ENCODE data around the gene ADGRB3.

ADGRB3 gene

DNA sequence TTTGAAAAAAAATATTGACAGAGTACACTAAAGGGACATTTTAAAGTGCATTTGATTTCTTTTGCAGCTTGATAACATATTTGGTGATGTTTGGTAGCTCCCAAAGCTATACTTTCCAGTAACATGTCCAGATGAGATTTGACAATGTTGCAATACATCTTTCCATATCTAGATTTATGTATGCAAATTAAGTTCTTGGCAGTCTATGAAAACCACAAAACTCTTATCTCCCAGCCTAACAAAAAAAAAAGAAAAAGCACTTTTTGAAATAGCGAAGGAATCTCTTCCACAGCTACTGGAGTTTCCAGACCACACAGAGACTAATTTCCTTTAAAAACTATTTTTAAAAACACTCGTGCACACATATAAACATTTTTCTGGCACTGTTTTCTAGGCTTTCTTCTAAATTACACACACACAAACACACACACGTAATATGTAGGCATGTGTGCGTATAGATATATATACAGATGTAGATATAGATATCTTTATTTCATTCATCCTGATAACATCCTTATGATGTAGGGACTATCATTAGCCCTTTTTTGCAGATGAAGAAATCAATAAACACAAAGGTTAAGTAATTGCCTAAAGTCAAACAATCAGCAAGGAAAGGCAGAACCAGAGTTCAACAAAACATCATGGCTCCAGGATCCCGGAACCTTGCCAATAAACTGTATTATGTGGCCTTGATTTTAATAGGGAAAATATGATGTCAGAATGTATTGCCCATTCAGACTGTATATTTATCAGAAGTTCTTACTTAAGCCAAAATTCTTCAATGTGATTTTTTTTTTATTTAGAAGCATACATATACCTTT, 93.3 kb downstream of the ADGRB3 start:
- Histone ChIP-seq H3K4me3 (ENCODE audit: low read depth, low read length, poor library complexity, severe bottlenecking) (no peak overlapping the region), H3K79me2 (ENCODE audit: insufficient read depth, low read length) (no peaks in the 10 kb centered on the region), H3F3A (ENCODE audit: insufficient read depth, low read length) (no peaks in the 10 kb centered on the region), H4K20me1 (ENCODE audit: insufficient read depth, low read length) (no peaks in the 10 kb centered on the region), H3K36me3 (ENCODE audit: insufficient read depth, low read length) (no peaks in the 10 kb centered on the region), H3K9me2 (ENCODE audit: low read depth, low read length) (no peaks in the 10 kb centered on the region), H2AFZ (ENCODE audit: low read length) (no peak overlapping the region), H3K27me3 (ENCODE audit: insufficient read depth, low read length) (no peaks in the 10 kb centered on the region), H3K4me2 (ENCODE audit: low read length) (no peak overlapping the region), H3K27ac (ENCODE audit: low read depth, low read length, poor library complexity, severe bottlenecking) (no peak overlapping the region), H3K9ac (ENCODE audit: low read length) (no peak overlapping the region), H3K4me1 (ENCODE audit: insufficient read depth, low read length, severe bottlenecking) (no peaks in the 10 kb centered on the region), H3K9me3 (ENCODE audit: low read length) (no peaks in the 10 kb centered on the region)
- TF ChIP-seq EZH2 (IDR thresholded peaks at IDR 0.05; ENCODE audit: borderline replicate concordance, low read length), result no peak
- no peak for TF ChIP-seq CTCF (IDR thresholded peaks at IDR 0.05; ENCODE audit: low read length)

DNA sequence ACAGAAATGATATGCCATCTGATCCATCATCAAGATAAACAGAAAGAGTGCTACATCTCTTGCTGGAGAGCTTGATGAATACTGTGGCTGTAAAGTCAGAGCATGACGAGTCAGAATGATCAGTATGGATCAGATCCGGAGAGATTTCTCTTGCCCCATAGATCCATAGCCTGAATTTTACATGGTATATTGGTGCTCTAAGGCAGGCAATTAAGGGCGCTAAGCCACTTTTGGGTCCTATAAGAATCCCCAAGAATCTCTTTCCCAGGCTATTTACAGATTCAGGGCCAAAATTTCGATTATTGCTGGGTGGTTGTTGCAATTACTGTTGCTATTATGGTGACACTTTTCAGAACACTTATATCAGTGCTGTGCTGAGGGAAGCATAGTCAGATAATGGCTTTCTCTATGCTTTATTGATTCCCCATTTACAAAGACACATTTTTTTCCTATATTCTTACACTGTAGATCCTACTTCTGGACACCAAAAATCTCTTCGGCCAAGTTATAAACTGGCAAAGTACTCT, 94.4 kb downstream of the ADGRB3 start:
- no peak overlapping the region for H2AFZ ChIP-seq (ENCODE audit: low read length)
- H4K20me1 ChIP-seq (ENCODE audit: insufficient read depth, low read length), result no peaks in the 10 kb centered on the region
- H3K4me2 ChIP-seq (ENCODE audit: low read length), result no peak overlapping the region
- H3K9me3 ChIP-seq (ENCODE audit: low read length), result no peaks in the 10 kb centered on the region
- H3K27me3 ChIP-seq (ENCODE audit: insufficient read depth, low read length), result no peaks in the 10 kb centered on the region
- no peaks in the 10 kb centered on the region for H3K36me3 ChIP-seq (ENCODE audit: insufficient read depth, low read length)
- H3K9ac ChIP-seq (ENCODE audit: low read length), result no peak overlapping the region
- H3K9me2 ChIP-seq (ENCODE audit: low read depth, low read length), result no peaks in the 10 kb centered on the region
- no peaks in the 10 kb centered on the region for H3K4me1 ChIP-seq (ENCODE audit: insufficient read depth, low read length, severe bottlenecking)
- no peaks in the 10 kb centered on the region for H3K79me2 ChIP-seq (ENCODE audit: insufficient read depth, low read length)
- no peaks in the 10 kb centered on the region for H3F3A ChIP-seq (ENCODE audit: insufficient read depth, low read length)
- no peak overlapping the region for H3K27ac ChIP-seq (ENCODE audit: low read depth, low read length, poor library complexity, severe bottlenecking)
- no peak overlapping the region for H3K4me3 ChIP-seq (ENCODE audit: low read depth, low read length, poor library complexity, severe bottlenecking)
- TF ChIP-seq CTCF (IDR thresholded peaks at IDR 0.05; ENCODE audit: low read length) (no peak), EZH2 (IDR thresholded peaks at IDR 0.05; ENCODE audit: borderline replicate concordance, low read length) (no peak)

DNA sequence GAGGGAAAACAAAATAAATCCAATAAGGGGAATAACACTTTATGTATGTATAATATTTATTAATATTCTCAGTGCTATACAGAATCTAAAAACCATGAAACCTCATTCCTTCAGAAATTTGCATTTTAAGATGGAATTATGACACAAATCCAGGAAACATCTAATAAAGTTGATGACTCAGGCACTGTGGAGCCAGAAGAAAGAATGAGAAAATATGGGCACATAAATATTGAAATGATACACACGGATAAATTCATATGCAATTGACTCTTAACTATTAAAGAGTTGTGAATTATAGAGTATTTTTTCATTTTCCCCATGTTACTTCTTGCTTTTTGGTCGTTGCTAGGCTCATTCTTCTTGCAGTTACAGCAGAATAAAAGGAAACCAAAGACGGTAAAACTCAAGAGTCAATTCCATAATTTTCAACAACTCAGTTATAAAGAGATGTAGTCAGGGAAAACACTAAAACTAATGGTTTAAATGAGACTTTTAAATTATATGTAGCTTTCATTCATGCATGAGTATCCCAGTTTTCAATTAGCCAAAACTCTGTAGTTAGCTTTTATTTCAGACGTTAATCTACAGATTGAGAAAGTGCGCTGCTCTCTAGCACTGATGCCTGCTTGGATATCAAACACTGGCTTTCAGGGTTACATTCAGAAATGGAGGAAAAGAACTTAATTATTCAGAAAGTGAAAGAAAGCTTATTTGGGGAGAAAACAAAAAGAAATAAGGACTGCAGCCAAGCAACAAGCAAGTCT, 95.4 kb downstream of the ADGRB3 start:
- H2AFZ ChIP-seq (ENCODE audit: low read length), result no peak overlapping the region
- no peaks in the 10 kb centered on the region for H3K36me3 ChIP-seq (ENCODE audit: insufficient read depth, low read length)
- no peaks in the 10 kb centered on the region for H3K9me2 ChIP-seq (ENCODE audit: low read depth, low read length)
- H3K4me3 ChIP-seq (ENCODE audit: low read depth, low read length, poor library complexity, severe bottlenecking), result no peak overlapping the region
- no peaks in the 10 kb centered on the region for H3K27me3 ChIP-seq (ENCODE audit: insufficient read depth, low read length)
- no peak overlapping the region for H3K27ac ChIP-seq (ENCODE audit: low read depth, low read length, poor library complexity, severe bottlenecking)
- no peaks in the 10 kb centered on the region for H3F3A ChIP-seq (ENCODE audit: insufficient read depth, low read length)
- H4K20me1 ChIP-seq (ENCODE audit: insufficient read depth, low read length), result no peaks in the 10 kb centered on the region
- H3K9me3 ChIP-seq (ENCODE audit: low read length), result no peaks in the 10 kb centered on the region
- no peak overlapping the region for H3K9ac ChIP-seq (ENCODE audit: low read length)
- no peak overlapping the region for H3K4me2 ChIP-seq (ENCODE audit: low read length)
- no peaks in the 10 kb centered on the region for H3K4me1 ChIP-seq (ENCODE audit: insufficient read depth, low read length, severe bottlenecking)
- TF ChIP-seq CTCF (IDR thresholded peaks at IDR 0.05; ENCODE audit: low read length) (no peak), EZH2 (IDR thresholded peaks at IDR 0.05; ENCODE audit: borderline replicate concordance, low read length) (no peak)
- no peaks in the 10 kb centered on the region for H3K79me2 ChIP-seq (ENCODE audit: insufficient read depth, low read length)
